ENCODE data around the gene DPEP1.
A peak's percentile ranks its signal among the peaks of the same experiment; 100 is the strongest.
"Not testable (repeated sequence)": the region's sequence is repeated elsewhere in the genome, so short reads cannot be mapped to it uniquely, and the experiment has no call there.

DPEP1 gene
- 0 reads per million in 3 experiments for total RNA-seq

GRCh38 chr16:89613231-89613953 is at the start of gene DPEP1:
TSS of gene DPEP1 (plus strand) at chr16:89613642. CDS start at chr16:89630411, 16,769 bp downstream.
- DNase-seq = no peak

- DNase-seq = no peak
Observed at GRCh38 chr16:89564476-89565255, 48.8 kb upstream of the DPEP1 start.

GRCh38 chr16:89565256-89565505 is 48.3 kb upstream of the DPEP1 start:
- no peak for DNase-seq

GRCh38 chr16:89565506-89566372 is 47.7 kb upstream of the DPEP1 start:
- peak; percentile 42 for DNase-seq

GRCh38 chr16:89567656-89568594 is 45.5 kb upstream of the DPEP1 start:
- no peak for DNase-seq

- no peak for DNase-seq
Observed at GRCh38 chr16:89569506-89570341, 43.7 kb upstream of the DPEP1 start.

- DNase-seq = no peak
Observed at GRCh38 chr16:89570342-89570923, 43.0 kb upstream of the DPEP1 start.

- DNase-seq = not testable (repeated sequence)
Observed at GRCh38 chr16:89570983-89571598, 42.4 kb upstream of the DPEP1 start.

GRCh38 chr16:89571636-89572035 is 41.8 kb upstream of the DPEP1 start:
- no peak for DNase-seq

- no peak for DNase-seq
Observed at GRCh38 chr16:89572073-89572484, 41.4 kb upstream of the DPEP1 start.

GRCh38 chr16:89572485-89573205 is 40.8 kb upstream of the DPEP1 start:
- no peak for DNase-seq

- DNase-seq = no peak
Observed at GRCh38 chr16:89573826-89574680, 39.4 kb upstream of the DPEP1 start.

GRCh38 chr16:89574681-89575246 is 38.7 kb upstream of the DPEP1 start:
- DNase-seq = peak; percentile 44

GRCh38 chr16:89575247-89576152 is 37.9 kb upstream of the DPEP1 start, which contains the start of gene CPNE7:
TSS of gene CPNE7 (plus strand) at chr16:89575758. CDS start at chr16:89575898, 140 bp downstream.
- no peak for DNase-seq

- DNase-seq = no peak
Observed at GRCh38 chr16:89576153-89577054, 37.0 kb upstream of the DPEP1 start.
